A549 (cell line): ENCODE data around the gene FHL1. TPM values are rescaled to one million over a fixed set of nuclear protein-coding genes. Genes with fewer than 3 reads are reported as not detected.

Experiments
- ATAC-seq, 2 experiments: fragments of 200-7000 bp in 1 of 2; fragments of >200 bp in 1 of 2; cut with Nextera tagmentation in 1 of 2; cut with Tn5 transposase in 1 of 2; 3 replicates each; pipeline versions ENCODE4 v1.8.0 to v1.9.1; 2018 to 2020; ENCODE audit warnings: mild to moderate bottlenecking in 1 of 2, moderate library complexity in 1 of 2
- CTCF ChIA-PET: fragments of 300-600 bp; sonication (Branson Sonifier 250); formaldehyde crosslinking; extraction: SDS; loops from one replicate; lab custom pipeline; 2021; ENCODE audit warnings: antibody characterized with exemption, inconsistent platforms; lab: Yijun Ruan, JAX
- POLR2A ChIA-PET: fragments of 350-600 bp; formaldehyde crosslinking; extraction: SDS; loops from one replicate; lab custom pipeline; 2021; ENCODE audit warnings: antibody characterized with exemption, inconsistent platforms; lab: Yijun Ruan, JAX
- DNase-seq, 2 experiments: peaks; one replicate each; pipeline versions ENCODE4 v3.0.0 to v3.0.0-alpha.2; 2011 to 2016; ENCODE audit warnings: low read depth in 1 of 2, low spot score in 1 of 2
- FAIRE-seq: peaks from 2 replicates; lab custom pipeline; 2011; peaks lifted over from hg19 to GRCh38; lab: Jason Lieb, UNC
- H3K27ac ChIP-seq, 2 experiments: fragments of >200 bp; sonication (Bioruptor Twin); formaldehyde crosslinking; 3 replicates each; pipeline ENCODE4 v1.5.1; 2016 to 2017
- H3K4me1 ChIP-seq: fragments of >200 bp; sonication (Bioruptor Twin); formaldehyde crosslinking; 3 replicates; pipeline ENCODE4 v1.6.1; 2016
- H3K4me2 ChIP-seq: fragments of >200 bp; sonication (Bioruptor Twin); formaldehyde crosslinking; 3 replicates; pipeline ENCODE4 v1.6.1; 2016
- H3K4me3 ChIP-seq: fragments of >200 bp; sonication (Bioruptor Twin); formaldehyde crosslinking; 3 replicates; pipeline ENCODE4 v1.5.1; 2016
- H3K9me3 ChIP-seq: fragments of >200 bp; sonication (Bioruptor Twin); formaldehyde crosslinking; 3 replicates; pipeline ENCODE4 v1.6.1; 2016
- BHLHE40 ChIP-seq: IDR thresholded peaks from 2 replicates; pipeline ENCODE4 v1.6.1; 2012; ENCODE audit warnings: low read depth, low read length, inconsistent platforms
- CEBPB ChIP-seq, 2 experiments: fragments of >200 bp in 1 of 2; sonication (Bioruptor Twin) in 1 of 2; formaldehyde crosslinking in 1 of 2; IDR thresholded peaks; 2 replicates each; pipeline ENCODE4 v1.6.1; 2012 to 2016
- FOXS1 ChIP-seq: fragments of 250-450 bp; sonication (Bioruptor Pico); IDR thresholded peaks from 2 replicates; pipeline ENCODE4 v1.5.0; 2020; ENCODE audit warnings: mild to moderate bottlenecking, moderate library complexity
- HEYL ChIP-seq: fragments of 250-450 bp; sonication (Bioruptor Pico); IDR thresholded peaks from 2 replicates; pipeline ENCODE4 v1.8.0; 2021; ENCODE audit warnings: mild to moderate bottlenecking, moderate library complexity
- KDM5A ChIP-seq: fragments of 200-600 bp; sonication (generic); IDR thresholded peaks from 2 replicates; pipeline ENCODE4 v1.6.1; 2016; ENCODE audit warnings: antibody characterized with exemption, mild to moderate bottlenecking
- NR3C1 ChIP-seq: fragments of >200 bp; sonication (Bioruptor Twin); formaldehyde crosslinking; IDR thresholded peaks from 3 replicates; pipeline ENCODE4 v1.6.1; 2017
- POLR2A ChIP-seq: IDR thresholded peaks from 2 replicates; pipeline ENCODE4 v1.6.1; 2012; ENCODE audit warnings: mild to moderate bottlenecking, low read length
- POLR2AphosphoS2 ChIP-seq: conservative IDR thresholded peaks from 2 replicates; pipeline ENCODE4 v1.6.1; 2012; ENCODE audit warnings: low read length, improper control_type of control experiment, inconsistent platforms
- RAD21 ChIP-seq, 2 experiments: fragments of >200 bp in 1 of 2; sonication (Bioruptor Twin) in 1 of 2; formaldehyde crosslinking in 1 of 2; IDR thresholded peaks in 1 of 2; conservative IDR thresholded peaks in 1 of 2; 2 replicates in 1 of 2; 3 replicates in 1 of 2; pipeline ENCODE4 v1.6.1; 2012 to 2018; ENCODE audit warnings: inconsistent platforms in 1 of 2
- RFX5 ChIP-seq: fragments of 450-650 bp; IDR thresholded peaks from 2 replicates; pipeline ENCODE4 v1.7.1; 2014; ENCODE audit warnings: antibody characterized with exemption, mild to moderate bottlenecking, moderate library complexity
- RNF2 ChIP-seq: fragments of 200-600 bp; sonication (generic); IDR thresholded peaks from 2 replicates; pipeline ENCODE4 v1.6.1; 2016; ENCODE audit warnings: low read depth, mild to moderate bottlenecking, antibody characterized with exemption, moderate library complexity, borderline replicate concordance
- TFCP2L1 ChIP-seq: fragments of 250-450 bp; sonication (Bioruptor Pico); IDR thresholded peaks from 2 replicates; pipeline ENCODE4 v1.5.0; 2021; ENCODE audit warnings: mild to moderate bottlenecking
- ZSCAN20 ChIP-seq: fragments of 250-450 bp; sonication (Bioruptor Pico); IDR thresholded peaks from 2 replicates; pipeline ENCODE4 v1.8.0; 2022; ENCODE audit warnings: mild to moderate bottlenecking, moderate library complexity
- WGBS: methylation state at CpG from one replicate; pipeline ENCODE4 v1.1.6; 2017; ENCODE audit errors: missing lambda C conversion rate; 5-methylcytosine and 5-hydroxymethylcytosine counted together
- polyA plus RNA-seq, 4 experiments: library from polyadenylated mRNA; depleted of rRNA in 3 of 4; stranded (reverse); fragments of >200 nt; fragmentation: RNase III in 1 of 4; extraction: RNeasy Plus Mini Kit Qiagen cat#74134 plus additional on column Dnase treatment in 1 of 4; gene quantifications; 2 replicates in 3 of 4; 3 replicates in 1 of 4; pipeline ENCODE4 v1.2.3, GENCODE V29; 2011 to 2017
- TF ChIP-seq, protein P1 (sequence below): fragments of >200 bp; sonication (Bioruptor Twin); formaldehyde crosslinking; IDR thresholded peaks from 3 replicates; pipeline ENCODE4 v1.5.1; 2016
- TF ChIP-seq, protein P2 (sequence below): IDR thresholded peaks from 2 replicates; pipeline ENCODE4 v1.6.1; 2012
- TF ChIP-seq, protein P3 (sequence below): fragments of 250-450 bp; sonication (Bioruptor Pico); IDR thresholded peaks from 2 replicates; pipeline ENCODE4 v1.5.0; 2021; ENCODE audit warnings: mild to moderate bottlenecking, moderate library complexity, borderline replicate concordance
- TF ChIP-seq, protein P4 (sequence below): fragments of 250-450 bp; sonication (Bioruptor Pico); IDR thresholded peaks from 2 replicates; pipeline ENCODE4 v1.5.0; 2020; ENCODE audit warnings: low read depth, mild to moderate bottlenecking, moderate library complexity

Gene FHL1
- polyA plus RNA-seq, 2 of the 4 experiments (the other 2 are of a cell fraction): 31.6 to 32.2 TPM

DNA sequence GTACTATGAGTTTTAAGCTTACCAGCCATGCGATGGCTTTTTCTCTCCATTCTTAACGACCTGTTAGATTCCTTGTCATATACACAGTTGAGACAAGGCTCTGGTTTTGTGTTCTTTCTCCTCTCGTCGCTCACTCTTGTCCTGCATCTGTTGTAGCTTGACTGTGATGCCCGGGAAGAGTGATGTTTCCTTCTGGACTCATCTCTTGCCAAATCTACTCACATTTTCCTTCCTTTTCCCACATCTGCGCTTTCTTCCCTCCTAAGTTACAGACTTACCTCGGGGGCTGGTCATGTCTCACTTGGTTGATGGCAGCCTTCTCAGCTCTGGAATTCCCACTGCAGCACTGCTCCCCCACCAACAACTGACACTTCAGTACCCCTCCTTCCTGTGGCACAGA, 108.7 kb downstream of the FHL1 start (continued):
- TF ChIP-seq, protein P1, sequence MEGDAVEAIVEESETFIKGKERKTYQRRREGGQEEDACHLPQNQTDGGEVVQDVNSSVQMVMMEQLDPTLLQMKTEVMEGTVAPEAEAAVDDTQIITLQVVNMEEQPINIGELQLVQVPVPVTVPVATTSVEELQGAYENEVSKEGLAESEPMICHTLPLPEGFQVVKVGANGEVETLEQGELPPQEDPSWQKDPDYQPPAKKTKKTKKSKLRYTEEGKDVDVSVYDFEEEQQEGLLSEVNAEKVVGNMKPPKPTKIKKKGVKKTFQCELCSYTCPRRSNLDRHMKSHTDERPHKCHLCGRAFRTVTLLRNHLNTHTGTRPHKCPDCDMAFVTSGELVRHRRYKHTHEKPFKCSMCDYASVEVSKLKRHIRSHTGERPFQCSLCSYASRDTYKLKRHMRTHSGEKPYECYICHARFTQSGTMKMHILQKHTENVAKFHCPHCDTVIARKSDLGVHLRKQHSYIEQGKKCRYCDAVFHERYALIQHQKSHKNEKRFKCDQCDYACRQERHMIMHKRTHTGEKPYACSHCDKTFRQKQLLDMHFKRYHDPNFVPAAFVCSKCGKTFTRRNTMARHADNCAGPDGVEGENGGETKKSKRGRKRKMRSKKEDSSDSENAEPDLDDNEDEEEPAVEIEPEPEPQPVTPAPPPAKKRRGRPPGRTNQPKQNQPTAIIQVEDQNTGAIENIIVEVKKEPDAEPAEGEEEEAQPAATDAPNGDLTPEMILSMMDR: no peak
- TF ChIP-seq, all 56 proteins: peak for 0

DNA sequence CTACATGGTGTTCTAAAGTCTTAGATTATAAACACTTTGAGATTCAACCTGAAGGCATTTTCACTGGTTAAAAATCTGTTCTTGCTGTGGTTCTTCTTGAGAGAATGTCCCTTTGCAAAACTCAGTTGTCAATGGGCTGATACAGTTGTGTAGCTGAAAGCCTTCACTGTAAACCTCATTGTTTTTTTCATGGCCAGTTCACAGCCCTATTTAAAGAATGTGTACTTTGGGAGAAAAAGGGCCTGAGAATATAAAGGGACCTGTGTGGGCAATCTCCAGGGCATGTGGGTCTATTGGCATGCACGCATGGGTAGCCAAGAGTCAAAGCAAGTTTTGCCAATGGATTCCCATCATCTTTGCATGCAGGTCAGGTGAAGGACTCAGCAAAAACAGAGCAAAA, 111.6 kb downstream of the FHL1 start:
- Histone ChIP-seq H3K27ac (no peak overlapping the region), H3K9me3 (no peaks in the 10 kb centered on the region), H3K4me2 (no peak overlapping the region), H3K4me1 (peaks cover 12% of the 10 kb centered on the region), H3K4me3 (no peak overlapping the region)
- no peak for DNase-seq
- ATAC-seq: no peak
- CTCF ChIA-PET: interaction anchor here (1.5 kb wide), 1 partner anchor 9 kb away, joined by 6 read pairs; no protein-coding TSS in a partner anchor
- TF ChIP-seq RNF2: no peak
- TF ChIP-seq NR3C1: no peak
- TF ChIP-seq, protein P2, sequence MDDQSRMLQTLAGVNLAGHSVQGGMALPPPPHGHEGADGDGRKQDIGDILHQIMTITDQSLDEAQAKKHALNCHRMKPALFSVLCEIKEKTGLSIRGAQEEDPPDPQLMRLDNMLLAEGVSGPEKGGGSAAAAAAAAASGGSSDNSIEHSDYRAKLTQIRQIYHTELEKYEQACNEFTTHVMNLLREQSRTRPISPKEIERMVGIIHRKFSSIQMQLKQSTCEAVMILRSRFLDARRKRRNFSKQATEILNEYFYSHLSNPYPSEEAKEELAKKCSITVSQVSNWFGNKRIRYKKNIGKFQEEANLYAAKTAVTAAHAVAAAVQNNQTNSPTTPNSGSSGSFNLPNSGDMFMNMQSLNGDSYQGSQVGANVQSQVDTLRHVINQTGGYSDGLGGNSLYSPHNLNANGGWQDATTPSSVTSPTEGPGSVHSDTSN: no peak
- no peak for TF ChIP-seq KDM5A
- TF ChIP-seq, protein P3, sequence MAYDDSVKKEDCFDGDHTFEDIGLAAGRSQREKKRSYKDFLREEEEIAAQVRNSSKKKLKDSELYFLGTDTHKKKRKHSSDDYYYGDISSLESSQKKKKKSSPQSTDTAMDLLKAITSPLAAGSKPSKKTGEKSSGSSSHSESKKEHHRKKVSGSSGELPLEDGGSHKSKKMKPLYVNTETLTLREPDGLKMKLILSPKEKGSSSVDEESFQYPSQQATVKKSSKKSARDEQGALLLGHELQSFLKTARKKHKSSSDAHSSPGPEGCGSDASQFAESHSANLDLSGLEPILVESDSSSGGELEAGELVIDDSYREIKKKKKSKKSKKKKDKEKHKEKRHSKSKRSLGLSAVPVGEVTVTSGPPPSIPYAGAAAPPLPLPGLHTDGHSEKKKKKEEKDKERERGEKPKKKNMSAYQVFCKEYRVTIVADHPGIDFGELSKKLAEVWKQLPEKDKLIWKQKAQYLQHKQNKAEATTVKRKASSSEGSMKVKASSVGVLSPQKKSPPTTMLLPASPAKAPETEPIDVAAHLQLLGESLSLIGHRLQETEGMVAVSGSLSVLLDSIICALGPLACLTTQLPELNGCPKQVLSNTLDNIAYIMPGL (CRISPR knock-in tag): no peak
- no peak for TF ChIP-seq RFX5
- TF ChIP-seq, protein P4, sequence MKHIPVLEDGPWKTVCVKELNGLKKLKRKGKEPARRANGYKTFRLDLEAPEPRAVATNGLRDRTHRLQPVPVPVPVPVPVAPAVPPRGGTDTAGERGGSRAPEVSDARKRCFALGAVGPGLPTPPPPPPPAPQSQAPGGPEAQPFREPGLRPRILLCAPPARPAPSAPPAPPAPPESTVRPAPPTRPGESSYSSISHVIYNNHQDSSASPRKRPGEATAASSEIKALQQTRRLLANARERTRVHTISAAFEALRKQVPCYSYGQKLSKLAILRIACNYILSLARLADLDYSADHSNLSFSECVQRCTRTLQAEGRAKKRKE (CRISPR knock-in tag): no peak
- no peak for TF ChIP-seq TFCP2L1
- no peak for TF ChIP-seq ZSCAN20 (CRISPR knock-in tag)
- 100% methylated on average over 1 of the region's 1 CpG for WGBS
- FAIRE-seq: no peak
- POLR2A ChIA-PET: no interaction called here

DNA sequence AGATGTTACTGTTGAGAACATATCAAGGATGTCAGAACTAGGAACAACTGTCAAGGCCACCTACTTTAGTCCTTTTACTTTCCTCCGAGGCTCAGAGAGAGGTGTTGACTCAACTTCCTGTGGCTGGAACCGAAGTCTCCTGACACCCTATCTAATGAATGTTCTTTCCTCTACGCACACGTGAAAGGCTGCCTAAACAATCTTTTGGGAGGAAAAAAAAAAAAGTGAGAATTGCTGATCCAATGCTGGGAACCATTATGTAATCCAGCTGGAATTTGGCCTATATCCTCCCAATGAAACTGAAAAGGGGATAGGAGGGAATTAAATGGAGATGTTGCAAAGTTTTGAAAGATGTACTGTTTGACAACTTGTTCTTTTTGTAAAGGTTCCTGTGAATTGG, 112.2 kb downstream of the FHL1 start:
- TF ChIP-seq HEYL (CRISPR knock-in tag): no peak
- no peak for TF ChIP-seq FOXS1 (CRISPR knock-in tag)
- TF ChIP-seq RAD21 (conservative IDR thresholded peaks at IDR 0.05 in 1 of 2, IDR thresholded peaks at IDR 0.05 in 1 of 2): no peak
- TF ChIP-seq BHLHE40: no peak
- no peak for TF ChIP-seq POLR2AphosphoS2
- TF ChIP-seq POLR2A: no peak
- no peak for TF ChIP-seq CEBPB (IDR thresholded peaks at IDR 0.05)
- ATAC-seq (no peak), FAIRE-seq (no peak), DNase-seq (no peak)
- Histone ChIP-seq H3K27ac (no peak overlapping the region), H3K9me3 (no peaks in the 10 kb centered on the region), H3K4me3 (no peak overlapping the region), H3K4me2 (no peak overlapping the region), H3K4me1 (peaks cover 12% of the 10 kb centered on the region)
- CTCF ChIA-PET: interaction anchor here (0.6 to 1.5 kb wide), 3 partner anchors 9 to 520 kb away, joined by 4 to 6 read pairs (median 4); no protein-coding TSS in a partner anchor
- POLR2A ChIA-PET: no interaction called here
- 65% methylated on average over 4 of the region's 4 CpGs for WGBS
